ENCODE results near the gene IP6K2.

IP6K2 gene

GRCh38 chr3:48685293-48685602 is 31.8 kb downstream of the IP6K2 start:
- TF ChIP-seq TAF1 (IDR thresholded peaks at IDR 0.05; ENCODE audit: borderline replicate concordance, insufficient read depth, low read length) (no peak), SIN3A (IDR thresholded peaks at IDR 0.05; ENCODE audit: borderline replicate concordance, insufficient read depth, low read length) (no peak), POLR2AphosphoS5 (IDR thresholded peaks at IDR 0.05; ENCODE audit: low read depth, low read length) (no peak), REST (IDR thresholded peaks at IDR 0.05; ENCODE audit: insufficient read depth in 1 of 2, low read depth in 2 of 2, low read length in 2 of 2) (no peak), FOXP2 (optimal IDR thresholded peaks at IDR 0.05; ENCODE audit: borderline replicate concordance, extremely low read depth, extremely low read length, insufficient read depth) (no peak)

DNA sequence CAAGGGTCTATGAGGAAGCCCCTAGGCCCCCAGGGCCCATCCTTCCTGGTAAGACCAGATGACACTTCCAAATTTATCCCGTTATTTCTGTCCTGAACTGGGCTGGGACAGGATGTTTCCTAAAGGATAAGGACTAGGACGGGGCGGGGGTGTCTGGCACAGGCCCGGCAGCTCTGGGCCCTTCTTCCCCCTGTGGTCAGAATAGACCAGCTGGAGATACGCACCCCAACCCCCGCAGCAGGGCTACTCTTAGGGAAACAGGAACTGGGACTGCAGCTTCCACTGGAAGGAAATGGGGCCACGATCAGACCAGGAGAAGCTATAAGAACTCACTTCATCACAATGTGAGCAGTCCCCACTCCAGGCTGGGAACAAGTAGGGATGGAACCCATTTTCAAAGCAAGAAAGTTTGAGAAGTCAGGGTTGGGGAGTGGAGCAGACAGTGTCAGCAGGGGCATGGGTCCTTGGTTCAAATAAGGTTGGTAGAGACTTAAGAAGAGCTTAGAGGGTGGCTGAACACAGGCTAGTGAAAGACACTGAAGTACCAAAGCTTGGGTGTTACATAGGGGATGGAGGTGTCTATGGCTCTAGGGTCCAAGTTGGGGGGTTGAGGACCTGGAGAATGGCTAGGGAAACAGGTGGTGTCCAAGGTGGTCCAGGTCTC is 32.4 kb downstream of the IP6K2 start:
- TF ChIP-seq FOXP2 (optimal IDR thresholded peaks at IDR 0.05; ENCODE audit: borderline replicate concordance, extremely low read depth, extremely low read length, insufficient read depth) (no peak), POLR2AphosphoS5 (IDR thresholded peaks at IDR 0.05; ENCODE audit: low read depth, low read length) (no peak), REST (IDR thresholded peaks at IDR 0.05; ENCODE audit: insufficient read depth in 1 of 2, low read depth in 2 of 2, low read length in 2 of 2) (no peak), TAF1 (IDR thresholded peaks at IDR 0.05; ENCODE audit: borderline replicate concordance, insufficient read depth, low read length) (no peak), SIN3A (IDR thresholded peaks at IDR 0.05; ENCODE audit: borderline replicate concordance, insufficient read depth, low read length) (no peak)

DNA sequence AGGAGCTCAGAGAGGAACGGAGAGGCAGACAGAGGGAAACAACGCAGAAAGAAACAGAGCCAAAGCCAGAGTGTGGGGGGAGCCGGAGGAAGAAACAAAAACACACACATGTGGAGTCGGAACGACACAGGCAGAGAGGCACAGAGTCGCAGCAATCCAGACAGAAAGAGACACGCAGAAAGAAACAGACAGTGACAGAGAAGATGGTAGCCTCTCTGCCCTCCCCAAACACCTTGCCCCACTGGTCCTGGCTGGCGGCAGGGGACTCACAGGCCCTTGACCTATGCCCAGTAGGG is 33.0 kb downstream of the IP6K2 start:
- TF ChIP-seq POLR2AphosphoS5 (IDR thresholded peaks at IDR 0.05; ENCODE audit: low read depth, low read length): no peak
- no peak for TF ChIP-seq FOXP2 (optimal IDR thresholded peaks at IDR 0.05; ENCODE audit: borderline replicate concordance, extremely low read depth, extremely low read length, insufficient read depth)
- TF ChIP-seq TAF1 (IDR thresholded peaks at IDR 0.05; ENCODE audit: borderline replicate concordance, insufficient read depth, low read length): no peak
- TF ChIP-seq SIN3A (IDR thresholded peaks at IDR 0.05; ENCODE audit: borderline replicate concordance, insufficient read depth, low read length): no peak
- no peak for TF ChIP-seq REST (IDR thresholded peaks at IDR 0.05; ENCODE audit: insufficient read depth in 1 of 2, low read depth in 2 of 2, low read length in 2 of 2)

DNA sequence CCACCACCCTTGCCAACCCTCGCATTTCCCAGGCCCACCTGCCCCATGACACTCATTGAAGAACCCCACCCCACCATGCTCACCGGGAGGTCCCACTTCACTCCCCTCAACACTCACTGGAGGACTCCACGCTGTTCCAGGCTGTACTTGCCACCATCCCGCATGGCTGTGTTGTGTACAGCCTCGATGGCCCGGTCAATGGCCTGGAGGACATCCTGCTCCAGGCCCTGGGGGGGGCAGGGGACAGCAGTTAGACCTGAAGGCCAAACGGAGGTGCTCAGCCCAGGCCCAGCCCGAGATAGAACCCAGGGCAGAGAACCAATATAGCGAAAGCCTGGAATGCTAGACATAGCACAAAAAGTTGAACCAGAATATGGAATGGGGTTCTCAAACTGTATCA is 34.2 kb downstream of the IP6K2 start:
- TF ChIP-seq REST (IDR thresholded peaks at IDR 0.05; ENCODE audit: insufficient read depth in 1 of 2, low read depth in 2 of 2, low read length in 2 of 2): no peak
- no peak for TF ChIP-seq TAF1 (IDR thresholded peaks at IDR 0.05; ENCODE audit: borderline replicate concordance, insufficient read depth, low read length)
- no peak for TF ChIP-seq POLR2AphosphoS5 (IDR thresholded peaks at IDR 0.05; ENCODE audit: low read depth, low read length)
- no peak for TF ChIP-seq SIN3A (IDR thresholded peaks at IDR 0.05; ENCODE audit: borderline replicate concordance, insufficient read depth, low read length)
- TF ChIP-seq FOXP2 (optimal IDR thresholded peaks at IDR 0.05; ENCODE audit: borderline replicate concordance, extremely low read depth, extremely low read length, insufficient read depth): no peak

All from PFSK-1 (cell line).